ENCODE measurements around the gene TRNT1. TPM values are rescaled to one million over a fixed set of nuclear protein-coding genes. Genes with fewer than 3 reads are reported as not detected.

TRNT1 gene
- total and polyA plus RNA-seq, 2 experiments from 2014 or later, result 33.9 to 36.4 TPM

- TF ChIP-seq REST (IDR thresholded peaks at IDR 0.05; ENCODE audit: unreplicated experiment), result no peak
- no peak for TF ChIP-seq EZH2 (IDR thresholded peaks at IDR 0.05; ENCODE audit: low read depth, unreplicated experiment)
Measured at GRCh38 chr3:3086239-3086638, 40.5 kb upstream of the TRNT1 start (continued).

- 0 out of 2 replicates have a peak overlapping the region, but pooled peaks have one; percentile 18 for H2AFZ ChIP-seq
- no peak overlapping the region for H3K4me2 ChIP-seq
- Mint-ChIP-seq H3K9me3 (peaks cover 98% of the 10 kb centered on the region), H3K36me3 (ENCODE audit: low read depth) (peaks cover 41% of the 10 kb centered on the region), H3K27me3 (ENCODE audit: insufficient read depth, low read depth, poor library complexity) (no peaks in the 10 kb centered on the region), H3K4me3 (no peak overlapping the region), H3K27ac (no peak overlapping the region), H3K4me1 (no peaks in the 10 kb centered on the region)
- H3K9me2 ChIP-seq (ENCODE audit: insufficient read depth), result 0 out of 2 replicates have a peak, but pooled peaks cover 3% of the 10 kb centered on the region
- no peaks in the 10 kb centered on the region for H3F3A ChIP-seq (replicated peaks; ENCODE audit: low read depth)
- no peaks in the 10 kb centered on the region for H4K20me1 ChIP-seq (replicated peaks; ENCODE audit: insufficient read depth)
- DNase-seq (ENCODE audit: low spot score), result no peak
- H3K27ac ChIP-seq (ENCODE audit: low read depth), result no peak overlapping the region
- ATAC-seq, result no peak
- H3K27me3 ChIP-seq (ENCODE audit: insufficient read depth), result no peaks in the 10 kb centered on the region
- H3K4me3 ChIP-seq, result no peak overlapping the region
- no peaks in the 10 kb centered on the region for H3K36me3 ChIP-seq (ENCODE audit: insufficient read depth)
- peaks cover 9% of the 10 kb centered on the region for H3K4me1 ChIP-seq (ENCODE audit: insufficient read depth)
- H3K79me2 ChIP-seq (replicated peaks; ENCODE audit: insufficient read depth), result no peaks in the 10 kb centered on the region
- TF ChIP-seq CREB1 (CRISPR knock-in tag; IDR thresholded peaks at IDR 0.05; ENCODE audit: low read depth) (no peak), ZNF331 (CRISPR knock-in tag; IDR thresholded peaks at IDR 0.05; ENCODE audit: low read depth) (no peak), REST (IDR thresholded peaks at IDR 0.05; ENCODE audit: unreplicated experiment) (no peak), ETS1 (IDR thresholded peaks at IDR 0.05) (no peak), NANOG (IDR thresholded peaks at IDR 0.05; ENCODE audit: borderline replicate concordance) (no peak), EZH2 (IDR thresholded peaks at IDR 0.05; ENCODE audit: low read depth, unreplicated experiment) (no peak), POLR2AphosphoS5 (IDR thresholded peaks at IDR 0.05; ENCODE audit: low read depth) (no peak), ZNF114 (CRISPR knock-in tag; IDR thresholded peaks at IDR 0.05) (no peak)
- TF ChIP-seq, protein P1, sequence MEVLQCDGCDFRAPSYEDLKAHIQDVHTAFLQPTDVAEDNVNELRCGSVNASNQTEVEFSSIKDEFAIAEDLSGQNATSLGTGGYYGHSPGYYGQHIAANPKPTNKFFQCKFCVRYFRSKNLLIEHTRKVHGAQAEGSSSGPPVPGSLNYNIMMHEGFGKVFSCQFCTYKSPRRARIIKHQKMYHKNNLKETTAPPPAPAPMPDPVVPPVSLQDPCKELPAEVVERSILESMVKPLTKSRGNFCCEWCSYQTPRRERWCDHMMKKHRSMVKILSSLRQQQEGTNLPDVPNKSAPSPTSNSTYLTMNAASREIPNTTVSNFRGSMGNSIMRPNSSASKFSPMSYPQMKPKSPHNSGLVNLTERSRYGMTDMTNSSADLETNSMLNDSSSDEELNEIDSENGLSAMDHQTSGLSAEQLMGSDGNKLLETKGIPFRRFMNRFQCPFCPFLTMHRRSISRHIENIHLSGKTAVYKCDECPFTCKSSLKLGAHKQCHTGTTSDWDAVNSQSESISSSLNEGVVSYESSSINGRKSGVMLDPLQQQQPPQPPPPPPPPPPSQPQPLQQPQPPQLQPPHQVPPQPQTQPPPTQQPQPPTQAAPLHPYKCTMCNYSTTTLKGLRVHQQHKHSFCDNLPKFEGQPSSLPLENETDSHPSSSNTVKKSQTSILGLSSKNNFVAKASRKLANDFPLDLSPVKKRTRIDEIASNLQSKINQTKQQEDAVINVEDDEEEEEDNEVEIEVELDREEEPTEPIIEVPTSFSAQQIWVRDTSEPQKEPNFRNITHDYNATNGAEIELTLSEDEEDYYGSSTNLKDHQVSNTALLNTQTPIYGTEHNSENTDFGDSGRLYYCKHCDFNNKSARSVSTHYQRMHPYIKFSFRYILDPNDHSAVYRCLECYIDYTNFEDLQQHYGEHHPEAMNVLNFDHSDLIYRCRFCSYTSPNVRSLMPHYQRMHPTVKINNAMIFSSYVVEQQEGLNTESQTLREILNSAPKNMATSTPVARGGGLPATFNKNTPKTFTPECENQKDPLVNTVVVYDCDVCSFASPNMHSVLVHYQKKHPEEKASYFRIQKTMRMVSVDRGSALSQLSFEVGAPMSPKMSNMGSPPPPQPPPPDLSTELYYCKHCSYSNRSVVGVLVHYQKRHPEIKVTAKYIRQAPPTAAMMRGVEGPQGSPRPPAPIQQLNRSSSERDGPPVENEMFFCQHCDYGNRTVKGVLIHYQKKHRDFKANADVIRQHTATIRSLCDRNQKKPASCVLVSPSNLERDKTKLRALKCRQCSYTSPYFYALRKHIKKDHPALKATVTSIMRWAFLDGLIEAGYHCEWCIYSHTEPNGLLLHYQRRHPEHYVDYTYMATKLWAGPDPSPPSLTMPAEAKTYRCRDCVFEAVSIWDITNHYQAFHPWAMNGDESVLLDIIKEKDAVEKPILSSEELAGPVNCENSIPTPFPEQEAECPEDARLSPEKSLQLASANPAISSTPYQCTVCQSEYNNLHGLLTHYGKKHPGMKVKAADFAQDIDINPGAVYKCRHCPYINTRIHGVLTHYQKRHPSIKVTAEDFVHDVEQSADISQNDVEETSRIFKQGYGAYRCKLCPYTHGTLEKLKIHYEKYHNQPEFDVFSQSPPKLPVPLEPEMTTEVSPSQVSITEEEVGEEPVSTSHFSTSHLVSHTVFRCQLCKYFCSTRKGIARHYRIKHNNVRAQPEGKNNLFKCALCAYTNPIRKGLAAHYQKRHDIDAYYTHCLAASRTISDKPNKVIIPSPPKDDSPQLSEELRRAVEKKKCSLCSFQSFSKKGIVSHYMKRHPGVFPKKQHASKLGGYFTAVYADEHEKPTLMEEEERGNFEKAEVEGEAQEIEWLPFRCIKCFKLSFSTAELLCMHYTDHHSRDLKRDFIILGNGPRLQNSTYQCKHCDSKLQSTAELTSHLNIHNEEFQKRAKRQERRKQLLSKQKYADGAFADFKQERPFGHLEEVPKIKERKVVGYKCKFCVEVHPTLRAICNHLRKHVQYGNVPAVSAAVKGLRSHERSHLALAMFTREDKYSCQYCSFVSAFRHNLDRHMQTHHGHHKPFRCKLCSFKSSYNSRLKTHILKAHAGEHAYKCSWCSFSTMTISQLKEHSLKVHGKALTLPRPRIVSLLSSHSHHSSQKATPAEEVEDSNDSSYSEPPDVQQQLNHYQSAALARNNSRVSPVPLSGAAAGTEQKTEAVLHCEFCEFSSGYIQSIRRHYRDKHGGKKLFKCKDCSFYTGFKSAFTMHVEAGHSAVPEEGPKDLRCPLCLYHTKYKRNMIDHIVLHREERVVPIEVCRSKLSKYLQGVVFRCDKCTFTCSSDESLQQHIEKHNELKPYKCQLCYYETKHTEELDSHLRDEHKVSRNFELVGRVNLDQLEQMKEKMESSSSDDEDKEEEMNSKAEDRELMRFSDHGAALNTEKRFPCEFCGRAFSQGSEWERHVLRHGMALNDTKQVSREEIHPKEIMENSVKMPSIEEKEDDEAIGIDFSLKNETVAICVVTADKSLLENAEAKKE (CRISPR knock-in tag; IDR thresholded peaks at IDR 0.05), result no peak
Measured at GRCh38 chr3:3087279-3087678, 39.5 kb upstream of the TRNT1 start.
